ENCODE measurements around the gene MRPS7.

The MRPS7 gene

GRCh38 chr17:75261336-75262111 lies at the start of gene MRPS7, which contains the start of gene GGA3:
Gene MRPS7, plus strand, starts transcription at chr17:75261879. Its CDS starts 22 bp downstream, at chr17:75261901.
Gene GGA3, minus strand, starts transcription at chr17:75261606. Its CDS starts 19 bp downstream, at chr17:75261587.
- peak; percentile 88 to 97 (median 95) for DNase-seq

DNA sequence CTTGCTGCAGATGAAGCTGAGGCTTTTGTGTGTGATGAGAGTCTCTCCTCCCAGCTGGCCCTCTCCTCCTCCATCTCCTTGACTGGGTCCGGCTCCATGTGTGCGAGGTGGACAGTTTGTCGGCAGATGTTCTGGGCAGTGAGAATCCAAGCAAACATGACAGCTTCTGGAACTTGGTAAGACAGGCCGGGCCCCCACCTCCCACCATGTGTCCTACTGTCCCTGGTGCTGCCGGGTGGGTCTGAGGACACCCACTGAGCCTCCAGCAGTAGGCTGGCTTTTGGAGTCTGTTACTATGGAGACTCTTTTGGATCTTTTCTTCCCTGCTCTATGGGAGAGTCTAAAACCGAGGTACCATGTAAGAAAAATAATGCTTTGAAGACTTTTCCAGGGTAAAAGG lies 43.5 kb upstream of the MRPS7 start:
- no peak for DNase-seq

DNA sequence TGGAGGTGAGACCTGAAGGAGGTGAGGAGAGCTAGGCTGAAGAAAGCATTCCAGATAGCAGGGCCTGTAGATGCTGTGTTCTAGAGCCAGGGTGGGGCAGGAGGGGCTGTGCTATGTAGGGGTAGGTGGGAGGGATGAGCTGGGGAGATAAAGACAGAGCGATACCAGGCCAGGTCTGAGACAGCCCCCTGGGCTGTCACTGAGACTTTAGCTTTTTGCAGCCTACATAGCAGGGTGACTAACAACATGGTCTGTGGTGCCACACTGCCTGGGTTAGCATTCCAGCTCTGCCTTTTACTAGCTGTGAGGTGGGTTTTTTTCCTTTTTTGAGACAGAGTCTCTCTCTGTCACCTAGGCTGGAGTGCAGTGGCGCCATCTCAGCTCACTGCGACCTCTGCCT lies 41.9 kb upstream of the MRPS7 start:
- no peak for DNase-seq

DNA sequence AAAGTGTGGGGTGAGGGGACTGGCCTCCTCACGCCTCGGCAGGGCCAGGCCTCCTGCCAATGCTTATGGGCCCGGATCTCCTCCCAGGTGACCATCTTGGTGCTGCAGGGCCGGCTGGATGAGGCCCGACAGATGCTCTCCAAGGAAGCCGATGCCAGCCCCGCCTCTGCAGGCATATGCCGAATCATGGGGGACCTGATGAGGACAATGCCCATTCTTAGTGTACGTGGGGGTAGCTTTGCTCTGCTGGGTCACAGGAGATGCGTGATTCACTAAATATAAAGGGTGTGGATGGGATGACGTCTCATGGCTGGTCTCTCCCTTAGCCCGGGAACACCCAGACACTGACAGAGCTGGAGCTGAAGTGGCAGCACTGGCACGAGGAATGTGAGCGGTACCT lies 36.7 kb upstream of the MRPS7 start:
- no peak for DNase-seq

DNA sequence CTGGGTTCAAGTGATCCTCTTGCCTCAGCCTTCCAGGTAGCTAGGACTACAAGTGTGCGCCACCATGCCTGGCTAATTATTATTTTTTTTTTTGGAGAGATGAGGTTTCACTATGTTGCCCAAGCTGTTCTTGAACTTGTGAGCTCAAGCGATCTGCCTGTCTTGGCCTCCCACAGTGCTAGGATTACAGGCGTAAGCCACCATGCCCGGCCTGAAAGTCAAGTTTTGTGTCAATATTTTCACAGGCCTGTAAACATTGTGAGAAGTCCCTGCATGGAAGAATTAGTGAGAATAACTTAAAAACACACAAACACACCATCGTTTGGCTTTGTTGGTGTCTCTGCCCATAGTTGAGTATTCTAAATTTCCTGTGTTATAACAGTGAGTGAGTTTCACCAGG lies 34.0 kb upstream of the MRPS7 start:
- no peak for DNase-seq

- no peak for DNase-seq
These were observed 33.4 kb upstream of the MRPS7 start for GRCh38 chr17:75228305-75228704.

DNA sequence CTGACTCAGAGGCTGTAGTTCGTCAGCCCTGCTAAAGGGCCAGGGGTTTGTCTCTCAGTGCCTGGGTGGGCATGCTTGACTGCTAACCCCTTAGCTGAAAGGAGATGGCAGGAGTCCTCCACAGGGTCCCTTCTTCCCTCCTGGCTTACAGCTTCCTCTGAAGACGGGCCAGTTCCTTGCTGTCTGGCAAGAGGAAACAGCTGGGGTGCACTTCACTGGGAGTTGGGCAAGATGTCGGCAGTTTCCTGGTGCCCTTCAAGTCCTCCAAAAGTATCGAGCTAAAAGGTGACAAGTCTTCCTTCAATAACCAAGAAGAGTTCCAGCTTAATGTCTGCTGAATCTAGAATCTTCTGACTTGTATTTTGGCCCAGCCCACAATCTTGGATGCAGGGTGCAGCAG lies 32.8 kb upstream of the MRPS7 start:
- DNase-seq = no peak

DNA sequence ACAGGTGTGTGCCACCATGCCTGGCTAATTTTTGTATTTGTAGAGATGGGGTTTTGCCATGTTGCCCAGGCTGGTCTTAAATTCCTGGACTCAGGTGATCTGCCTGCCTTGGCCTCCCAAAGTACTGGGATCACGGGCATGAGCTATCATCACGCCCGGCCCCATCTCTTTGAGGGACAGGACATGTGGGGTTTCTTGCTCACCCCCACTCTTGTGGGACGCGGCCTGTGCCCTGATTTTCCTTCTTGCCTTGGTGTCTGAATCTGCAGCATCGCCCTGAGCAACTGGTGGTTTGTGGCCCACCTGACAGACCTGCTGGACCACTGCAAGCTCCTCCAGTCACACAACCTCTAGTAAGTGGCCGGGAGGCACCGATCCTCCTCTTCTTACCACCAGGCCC lies 30.6 kb upstream of the MRPS7 start:
- no peak for DNase-seq

GRCh38 chr17:75231741-75232464 lies 29.8 kb upstream of the MRPS7 start:
- DNase-seq = no peak

GRCh38 chr17:75232786-75233185 lies 28.9 kb upstream of the MRPS7 start:
- no peak for DNase-seq

DNA sequence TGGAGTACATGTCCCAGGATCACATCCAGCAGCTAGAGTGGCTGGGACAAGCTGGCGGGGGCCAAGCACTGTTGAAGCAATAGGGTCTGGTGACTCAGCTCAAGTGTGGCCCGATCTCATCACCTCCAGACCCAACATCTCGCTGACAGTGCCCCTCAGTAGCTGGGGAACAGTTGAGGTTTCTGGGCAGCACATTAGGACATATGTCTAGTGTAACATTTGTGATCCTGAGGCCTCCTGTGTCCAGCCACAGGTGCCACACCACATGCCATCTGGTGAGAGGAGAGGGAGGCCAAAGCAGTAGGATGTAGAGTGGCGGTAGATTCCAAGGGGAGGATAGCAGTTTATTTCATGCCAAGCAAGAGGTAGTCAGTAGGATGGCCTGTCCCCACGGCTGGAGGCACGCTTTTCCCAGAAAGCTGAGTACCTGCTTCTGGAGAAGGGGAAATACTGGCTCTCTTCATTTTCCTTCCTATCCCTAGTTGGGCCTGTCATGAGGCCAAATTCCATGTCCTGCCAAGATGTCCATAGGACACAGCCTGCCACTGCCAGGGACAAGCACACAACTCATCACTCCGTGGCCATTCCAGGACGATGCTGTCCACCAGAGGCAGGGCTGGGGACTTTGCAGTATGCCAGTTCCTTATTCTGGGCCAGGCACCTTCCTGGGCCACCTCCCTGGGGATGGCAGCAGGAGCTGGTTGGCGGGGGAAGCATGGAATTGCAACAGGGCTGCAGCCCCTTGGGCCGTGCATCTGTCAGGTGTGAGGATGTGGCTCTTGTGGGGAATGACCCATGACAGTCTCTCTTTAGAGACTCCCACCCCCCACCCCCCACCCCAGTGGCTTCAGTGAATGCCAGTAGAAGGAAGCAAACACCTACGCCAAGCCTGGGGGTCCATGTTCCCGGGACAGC lies 24.3 kb upstream of the MRPS7 start:
- DNase-seq = no peak

DNA sequence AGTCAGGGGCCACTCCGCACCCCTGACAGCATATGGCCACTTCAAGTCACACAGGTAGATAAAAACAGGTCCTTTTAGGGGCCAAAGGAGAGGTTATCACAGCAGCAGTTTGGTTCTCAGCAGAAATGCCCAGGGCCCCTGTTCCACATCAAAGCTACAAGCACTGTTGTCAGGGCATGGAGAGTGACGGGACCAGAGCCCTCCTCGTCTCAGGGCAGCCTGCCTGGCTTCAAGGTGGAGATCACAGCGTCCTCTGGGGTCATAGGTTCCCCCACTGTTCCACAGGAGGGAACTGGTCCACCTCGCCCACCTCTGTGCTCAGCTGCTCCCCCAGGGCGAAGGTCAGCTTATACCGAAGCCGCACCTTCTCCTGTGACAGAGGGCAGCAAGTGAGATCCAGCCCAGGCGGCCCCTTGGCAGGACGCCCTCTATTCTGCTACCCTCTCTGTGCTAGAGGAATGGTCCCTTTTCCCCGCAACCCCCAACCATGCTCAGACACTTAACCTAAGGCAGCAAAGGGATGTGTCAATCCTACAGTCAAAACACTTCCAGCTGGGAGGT lies 23.6 kb upstream of the MRPS7 start:
- no peak for DNase-seq

DNA sequence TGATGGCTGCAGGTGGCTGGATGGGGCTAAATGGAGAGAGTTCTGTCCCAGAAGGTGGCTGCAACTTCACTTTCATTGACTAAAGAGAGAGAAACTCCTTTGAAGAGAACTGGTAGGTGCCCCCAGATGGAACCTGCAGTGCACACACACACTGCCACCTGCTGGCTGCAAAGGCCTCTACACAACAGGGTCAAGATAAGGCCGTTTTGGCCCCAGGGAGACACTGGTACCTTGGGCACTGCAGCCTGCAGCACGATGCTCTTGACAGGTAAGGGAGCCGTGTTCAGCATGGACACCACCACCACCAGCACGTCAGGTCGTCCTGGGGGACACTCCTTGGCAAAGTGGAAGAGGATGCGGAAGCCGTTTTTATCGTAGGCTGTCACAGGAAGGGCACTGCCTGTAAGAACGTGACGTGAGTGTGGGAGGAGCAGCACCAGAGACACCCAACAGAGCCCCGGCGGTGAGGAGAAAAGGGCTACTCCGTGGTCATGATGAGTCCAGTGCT lies 22.9 kb upstream of the MRPS7 start:
- DNase-seq = peak in 3 of 4 experiments; percentile 24 to 56 (median 45)

DNA sequence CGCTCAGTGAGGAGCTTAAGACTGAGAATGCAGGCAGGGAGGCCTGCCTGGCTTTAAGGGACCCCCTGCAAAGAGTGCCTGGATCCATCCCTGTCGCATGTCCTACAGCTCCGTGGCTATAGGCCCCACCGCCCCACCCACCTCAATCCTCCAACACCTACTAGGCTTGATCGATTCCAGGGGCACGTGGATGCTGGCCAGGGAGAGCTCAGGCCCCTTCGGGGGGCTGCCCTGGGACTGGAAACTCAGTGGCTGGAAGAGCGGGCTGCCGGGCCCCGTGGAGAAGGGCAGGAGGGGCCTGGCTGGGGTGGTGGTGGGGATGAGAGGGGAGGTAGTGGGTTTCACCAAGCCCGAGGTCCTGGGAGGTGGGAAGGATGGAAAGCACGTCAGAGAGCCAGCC lies 22.5 kb upstream of the MRPS7 start:
- no peak for DNase-seq

DNA sequence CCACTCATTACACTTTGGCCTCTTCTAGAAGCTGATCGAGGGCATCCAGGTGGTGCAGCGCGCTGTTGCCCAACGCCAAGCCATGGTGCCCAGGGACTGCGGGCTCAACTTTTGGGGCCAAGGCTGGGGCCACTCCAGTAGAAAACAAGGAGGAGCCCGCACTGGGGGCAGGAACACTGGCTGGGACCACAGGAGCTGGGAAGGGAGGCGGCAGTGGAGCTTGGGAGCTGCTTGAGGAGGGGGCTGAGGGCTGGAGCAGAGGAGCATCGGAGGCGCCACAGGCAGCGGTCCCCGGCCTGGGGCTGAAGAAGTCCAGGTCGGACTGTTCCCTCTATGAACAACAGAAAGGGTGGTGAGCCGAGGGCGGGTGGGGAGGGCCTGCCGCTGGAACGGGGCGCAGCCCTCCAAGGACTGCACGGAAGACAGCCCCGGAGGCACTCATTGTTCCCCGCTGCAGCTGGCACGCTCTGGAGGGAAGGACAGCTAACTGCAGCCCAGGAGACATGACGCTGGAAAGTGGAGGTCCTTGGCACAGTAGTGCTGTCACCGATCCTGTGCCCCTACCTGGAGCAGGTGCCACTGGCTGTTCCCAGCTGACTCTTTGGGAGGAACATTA lies 21.8 kb upstream of the MRPS7 start:
- DNase-seq = no peak

DNA sequence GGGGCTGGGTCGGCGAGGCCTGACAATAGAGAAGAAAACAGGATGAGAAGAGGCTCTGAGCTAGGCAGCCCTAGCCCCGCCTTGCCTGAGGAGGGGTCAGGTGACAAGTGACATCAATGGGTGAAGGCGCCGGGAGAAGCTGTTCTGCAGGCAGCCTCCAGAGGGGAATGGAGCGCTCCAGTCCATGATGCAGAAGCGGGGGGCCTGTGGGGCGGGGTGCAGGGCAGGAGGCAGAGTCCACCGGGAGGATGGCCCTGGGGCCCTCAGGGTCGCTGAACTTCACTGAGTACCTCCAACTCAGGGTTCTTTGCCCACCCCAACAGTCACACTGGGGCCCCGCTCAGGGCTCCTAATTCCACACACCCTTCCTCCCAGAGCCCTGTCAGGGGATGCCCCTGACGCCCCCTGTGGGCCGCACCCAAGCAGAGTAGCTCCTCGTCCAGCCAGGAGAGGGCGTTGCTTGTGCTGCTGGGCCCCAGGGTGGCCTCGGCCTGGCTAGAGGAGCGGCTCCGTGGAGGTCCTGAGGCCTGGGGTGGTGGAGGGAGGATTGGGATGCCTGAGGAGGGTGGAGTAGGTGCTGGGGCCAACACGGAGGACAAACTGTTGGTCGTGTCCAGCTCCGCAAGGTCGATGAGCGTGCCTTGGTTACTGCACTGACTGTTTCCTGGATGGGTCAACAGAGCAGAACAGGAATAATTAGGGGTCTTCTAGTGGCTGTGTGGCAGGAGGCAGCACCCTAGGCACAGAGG lies 21.1 kb upstream of the MRPS7 start:
- peak in 1 of 4 experiments; percentile 20 for DNase-seq

DNA sequence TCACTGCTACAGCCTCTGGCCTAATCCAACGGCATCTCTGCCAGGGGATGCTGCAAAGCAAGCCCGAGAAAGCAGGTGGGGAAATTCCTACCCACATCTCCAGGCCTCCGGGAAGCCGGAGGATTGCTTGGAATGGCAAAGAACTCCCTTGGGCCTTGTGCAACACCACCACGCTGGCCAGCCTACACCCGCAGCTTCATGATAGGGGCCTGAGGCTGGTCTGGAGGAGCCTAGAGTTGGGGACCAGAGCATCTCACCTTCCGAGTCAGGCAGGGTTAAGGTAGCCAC lies 20.6 kb upstream of the MRPS7 start:
- no peak for DNase-seq

DNA sequence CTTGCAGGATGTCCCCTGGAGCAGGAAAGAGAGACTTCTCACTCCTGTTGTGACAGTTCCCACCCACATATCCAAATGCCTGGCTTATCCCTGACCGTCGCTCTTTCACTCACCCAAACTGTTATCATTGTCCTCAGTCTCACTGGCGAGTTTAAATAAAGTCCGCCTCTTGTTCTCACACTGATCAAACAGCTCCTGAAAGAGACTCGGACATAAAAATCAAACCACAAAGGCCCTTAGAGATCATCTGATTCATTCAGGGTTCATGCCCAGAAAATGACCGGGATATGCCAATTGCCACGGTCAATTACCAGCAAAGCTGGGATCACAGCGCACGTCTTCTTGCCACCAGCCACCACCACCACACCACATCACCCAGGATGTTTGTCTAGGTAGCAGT lies 20.2 kb upstream of the MRPS7 start:
- DNase-seq = no peak

DNA sequence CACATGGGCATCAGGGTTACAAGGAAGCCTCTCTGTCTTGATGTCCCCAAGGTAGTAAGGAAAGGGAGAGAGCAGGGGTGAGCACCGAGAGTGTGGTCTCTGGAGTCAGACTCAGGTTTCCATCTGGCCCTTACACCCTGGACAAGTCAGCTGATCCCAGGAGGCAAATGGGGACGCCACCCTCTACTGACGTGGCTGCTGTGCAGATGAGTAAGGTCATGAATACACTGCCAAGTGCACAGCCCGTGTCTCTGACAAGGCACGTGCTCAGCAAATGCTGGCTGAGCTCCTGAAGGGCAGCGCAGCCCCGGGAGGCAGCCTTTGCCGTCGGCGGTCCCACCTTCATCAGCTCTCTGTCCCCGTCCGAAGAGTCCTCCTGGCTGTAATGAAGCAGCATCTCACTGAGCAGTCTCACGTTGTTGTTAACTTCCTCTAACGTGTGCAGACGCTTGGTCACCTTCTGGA lies 19.7 kb upstream of the MRPS7 start:
- no peak for DNase-seq

- no peak for DNase-seq
These were observed 19.1 kb upstream of the MRPS7 start for GRCh38 chr17:75242461-75243042.
